Gastroesophageal sphincter (tissue), 4 donors: ENCODE data around the gene TENM3. TPM values are rescaled to one million over a fixed set of nuclear protein-coding genes. Genes with fewer than 3 reads are reported as not detected.

Experiments used
- ATAC-seq: fragments of 150-250 bp; one replicate; pipeline ENCODE4 v1.9.1; 2016; ENCODE audit warnings: mild to moderate bottlenecking, moderate library complexity
- H3K27ac ChIP-seq, 4 donors: fragments of 200-600 bp; sonication (generic) in 3 of 4; 1 replicate in 3 of 4; 2 replicates in 1 of 4; pipeline ENCODE4 v1.5.1; 2016 to 2019
- H3K27me3 ChIP-seq: fragments of 200-600 bp; sonication (generic); one replicate; pipeline ENCODE4 v1.5.1; 2019
- H3K36me3 ChIP-seq, 2 donors: fragments of 200-600 bp; sonication (generic); one replicate each; pipeline ENCODE4 v1.5.1; 2019; ENCODE audit warnings: control low read depth in 1 of 2
- H3K4me1 ChIP-seq, 3 donors: fragments of 200-600 bp; sonication (generic); 1 replicate in 2 of 3; 2 replicates in 1 of 3; pipeline ENCODE4 v1.5.1; 2016 to 2019; ENCODE audit warnings: control low read depth in 2 of 3
- H3K4me3 ChIP-seq, 2 donors: fragments of 200-600 bp; sonication (generic); one replicate each; pipeline ENCODE4 v1.5.1; 2019; ENCODE audit warnings: mild to moderate bottlenecking in 1 of 2, moderate library complexity in 1 of 2
- H3K9me3 ChIP-seq, 3 donors: fragments of 200-600 bp; sonication (generic); one replicate each; pipeline ENCODE4 v1.5.1; 2017 to 2019; ENCODE audit warnings: control low read depth in 2 of 3
- EP300 ChIP-seq: sonication (generic); formaldehyde crosslinking; IDR thresholded peaks from one replicate; pipeline ENCODE4 v1.6.1; 2017; ENCODE audit warnings: antibody characterized with exemption, mild to moderate bottlenecking
- POLR2A ChIP-seq, 2 donors: fragments of 450-650 bp; IDR thresholded peaks; one replicate each; pipeline ENCODE4 v1.6.1; 2017; ENCODE audit warnings: antibody characterized with exemption in 2 of 2, mild to moderate bottlenecking in 2 of 2, moderate library complexity in 1 of 2
- POLR2AphosphoS5 ChIP-seq: sonication (generic); formaldehyde crosslinking; IDR thresholded peaks from one replicate; pipeline ENCODE4 v1.6.1; 2017; ENCODE audit warnings: antibody characterized with exemption
- WGBS, 2 donors: methylation state at CpG; one replicate each; pipeline ENCODE4 v1.1.5; 2018; ENCODE audit warnings: low coverage in 1 of 2; 5-methylcytosine and 5-hydroxymethylcytosine counted together
- total RNA-seq, 4 donors: library from RNA; depleted of rRNA; stranded (reverse); fragments of >200 nt; gene quantifications; one replicate each; pipeline ENCODE4 v1.1.0, GENCODE V29; 2016
- TF ChIP-seq, protein P1 (sequence below), 4 experiments: fragments of 200-600 bp in 2 of 4; fragments of 450-650 bp in 2 of 4; sonication (generic) in 1 of 4; IDR thresholded peaks; one replicate each; pipeline ENCODE4 v1.5.1; 2017 to 2019; ENCODE audit warnings: antibody characterized with exemption in 4 of 4, mild to moderate bottlenecking in 2 of 4, moderate library complexity in 2 of 4

Gene TENM3
- total RNA-seq, 4 donors from 2014 or later = 8.2 to 39.9 (median 15.8) TPM

DNA sequence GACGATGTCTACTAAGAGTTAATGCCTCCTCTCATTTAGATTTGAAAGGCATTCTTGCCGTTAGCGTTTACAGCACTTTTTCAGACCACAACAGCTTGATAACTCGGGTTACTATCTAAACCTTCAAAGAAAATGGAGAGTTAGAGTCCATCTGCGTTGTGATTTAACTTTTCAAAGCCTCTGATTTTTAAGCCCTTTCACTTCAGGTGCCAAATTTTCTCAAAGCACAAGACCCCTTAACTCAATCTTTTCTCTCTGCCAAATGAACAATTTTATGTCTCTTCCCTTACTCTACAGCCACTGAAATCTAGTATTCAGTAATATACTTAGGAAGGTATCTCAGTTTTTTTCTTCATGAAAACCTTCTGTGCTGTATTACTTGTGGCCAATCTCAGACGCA is 310.5 kb downstream of the TENM3 start:
- WGBS, 2 donors = 22 to 42% methylated on average over 6 of the region's 6 CpGs
- TF ChIP-seq, protein P1, sequence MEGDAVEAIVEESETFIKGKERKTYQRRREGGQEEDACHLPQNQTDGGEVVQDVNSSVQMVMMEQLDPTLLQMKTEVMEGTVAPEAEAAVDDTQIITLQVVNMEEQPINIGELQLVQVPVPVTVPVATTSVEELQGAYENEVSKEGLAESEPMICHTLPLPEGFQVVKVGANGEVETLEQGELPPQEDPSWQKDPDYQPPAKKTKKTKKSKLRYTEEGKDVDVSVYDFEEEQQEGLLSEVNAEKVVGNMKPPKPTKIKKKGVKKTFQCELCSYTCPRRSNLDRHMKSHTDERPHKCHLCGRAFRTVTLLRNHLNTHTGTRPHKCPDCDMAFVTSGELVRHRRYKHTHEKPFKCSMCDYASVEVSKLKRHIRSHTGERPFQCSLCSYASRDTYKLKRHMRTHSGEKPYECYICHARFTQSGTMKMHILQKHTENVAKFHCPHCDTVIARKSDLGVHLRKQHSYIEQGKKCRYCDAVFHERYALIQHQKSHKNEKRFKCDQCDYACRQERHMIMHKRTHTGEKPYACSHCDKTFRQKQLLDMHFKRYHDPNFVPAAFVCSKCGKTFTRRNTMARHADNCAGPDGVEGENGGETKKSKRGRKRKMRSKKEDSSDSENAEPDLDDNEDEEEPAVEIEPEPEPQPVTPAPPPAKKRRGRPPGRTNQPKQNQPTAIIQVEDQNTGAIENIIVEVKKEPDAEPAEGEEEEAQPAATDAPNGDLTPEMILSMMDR (IDR thresholded peaks at IDR 0.05) = no peak
- TF ChIP-seq POLR2A (IDR thresholded peaks at IDR 0.05) (no peak), POLR2AphosphoS5 (no peak), EP300 (no peak)
- H3K4me3 ChIP-seq = peak overlapping the region in 1 of 2 donors; percentile 26
- ATAC-seq = no peak
- H3K27me3 ChIP-seq = no peaks in the 10 kb centered on the region
- no peaks in the 10 kb centered on the region for H3K36me3 ChIP-seq
- no peaks in the 10 kb centered on the region for H3K9me3 ChIP-seq
- H3K27ac ChIP-seq = peak overlapping the region in 2 of 4 donors; percentile 1 to 14
- H3K4me1 ChIP-seq = no peaks in the 10 kb centered on the region

DNA sequence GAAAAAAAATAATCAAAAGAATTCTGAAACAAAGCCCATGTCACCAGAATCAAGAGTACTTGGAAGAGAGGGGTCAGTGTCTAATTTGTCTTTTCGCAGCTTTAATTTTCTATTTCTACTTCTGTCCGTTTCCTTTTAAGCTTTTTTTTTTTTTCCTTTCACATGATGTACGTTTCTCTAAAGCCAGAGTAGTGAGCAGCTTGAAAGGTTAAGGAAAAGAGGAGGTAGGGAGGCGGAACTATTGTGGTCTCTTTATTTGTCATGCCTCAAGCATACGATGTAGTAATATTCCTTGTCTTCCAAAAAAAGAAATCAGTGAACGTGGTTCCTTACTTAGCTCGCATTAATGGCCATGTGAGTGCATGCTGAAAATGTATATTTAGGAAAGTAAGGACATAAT is 311.5 kb downstream of the TENM3 start:
- WGBS, 2 donors = 27 to 44% methylated on average over 7 of the region's 7 CpGs
- no peaks in the 10 kb centered on the region for H3K27me3 ChIP-seq
- H3K4me3 ChIP-seq = peak overlapping the region; percentile 3 to 26
- H3K27ac ChIP-seq = peak overlapping the region in 1 of 4 donors; percentile 14
- H3K9me3 ChIP-seq = no peaks in the 10 kb centered on the region
- H3K36me3 ChIP-seq = no peaks in the 10 kb centered on the region
- no peaks in the 10 kb centered on the region for H3K4me1 ChIP-seq
- ATAC-seq = no peak
- TF ChIP-seq POLR2A (IDR thresholded peaks at IDR 0.05) (no peak), EP300 (no peak), POLR2AphosphoS5 (no peak)
- TF ChIP-seq, protein P1 (IDR thresholded peaks at IDR 0.05) = no peak

DNA sequence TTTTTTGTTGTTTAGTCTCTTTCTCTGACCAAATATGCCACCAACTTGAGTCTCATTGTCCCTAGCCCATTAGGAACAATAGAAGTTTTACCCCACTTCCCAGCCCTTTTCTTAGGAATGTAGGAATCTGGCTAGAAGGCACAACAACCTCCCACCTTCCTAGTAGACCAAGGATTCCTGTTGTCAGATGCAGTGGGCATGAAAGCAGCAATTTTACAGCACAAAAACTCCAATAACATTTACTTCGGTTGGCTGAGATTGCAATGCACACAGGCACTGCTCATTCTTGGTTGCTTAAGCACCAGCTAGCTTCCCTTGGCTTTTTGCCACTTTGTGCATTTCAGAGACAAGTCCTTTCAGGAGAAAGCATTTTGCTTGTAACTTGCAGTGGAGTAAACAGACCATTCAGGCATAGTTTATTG is 312.8 kb downstream of the TENM3 start:
- Histone ChIP-seq H3K4me1 (no peaks in the 10 kb centered on the region), H3K9me3 (no peaks in the 10 kb centered on the region), H3K36me3 (no peaks in the 10 kb centered on the region), H3K4me3 (no peak overlapping the region), H3K27me3 (no peaks in the 10 kb centered on the region), H3K27ac (peak overlapping the region in 1 of 4 donors; percentile 16)
- peak; percentile 3 for TF ChIP-seq POLR2AphosphoS5
- TF ChIP-seq EP300 = no peak
- ATAC-seq = no peak
- WGBS, 2 donors = 43 to 67% methylated on average over 1 of the region's 1 CpG

DNA sequence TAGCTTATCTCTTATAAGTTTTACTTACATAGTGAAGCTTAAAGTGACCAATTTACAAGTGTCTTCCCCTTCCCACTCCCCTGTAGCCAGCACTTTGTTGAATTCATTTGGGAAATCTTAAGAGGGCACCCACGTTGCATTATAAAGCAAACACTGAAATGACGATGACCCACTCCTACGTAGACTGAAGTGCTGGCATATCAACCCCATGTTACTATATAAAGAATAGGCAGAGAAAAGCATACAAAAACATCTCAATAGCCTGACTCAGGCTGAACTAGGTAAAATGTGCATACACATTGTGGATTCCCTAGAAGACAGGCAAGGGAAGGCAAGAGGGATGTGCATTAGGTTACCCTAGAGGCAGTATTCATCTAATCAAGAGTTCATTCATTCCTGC is 313.4 kb downstream of the TENM3 start:
- no peaks in the 10 kb centered on the region for H3K9me3 ChIP-seq
- H3K27ac ChIP-seq = peak overlapping the region in 1 of 4 donors; percentile 16
- no peaks in the 10 kb centered on the region for H3K36me3 ChIP-seq
- TF ChIP-seq POLR2AphosphoS5 (no peak), EP300 (no peak), POLR2A (IDR thresholded peaks at IDR 0.05) (no peak)
- TF ChIP-seq, protein P1 (IDR thresholded peaks at IDR 0.05) = no peak
- no peaks in the 10 kb centered on the region for H3K4me1 ChIP-seq
- WGBS, 2 donors = 33 to 69% methylated on average over 3 of the region's 3 CpGs
- H3K27me3 ChIP-seq = no peaks in the 10 kb centered on the region
- H3K4me3 ChIP-seq = no peak overlapping the region
- no peak for ATAC-seq

DNA sequence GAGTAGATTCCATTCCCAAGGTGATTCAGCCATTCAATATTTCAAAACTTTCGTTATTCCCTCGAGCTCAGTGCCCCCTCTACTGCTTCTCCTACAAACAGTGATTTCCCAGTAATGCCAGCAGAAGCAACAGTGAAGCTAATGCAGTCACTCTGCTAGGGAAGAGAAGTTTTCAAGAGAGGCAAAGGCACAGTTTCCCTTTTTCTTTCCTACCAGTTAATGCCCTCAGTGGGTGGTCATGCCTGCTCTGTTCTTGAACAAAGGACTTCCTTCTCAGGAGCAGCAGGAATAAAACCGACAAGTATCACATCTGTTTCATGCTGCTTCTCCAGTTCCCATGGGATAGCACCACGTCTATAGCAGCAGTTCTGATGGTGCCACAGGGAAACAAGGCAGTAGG is 317.2 kb downstream of the TENM3 start:
- 49 to 54% methylated on average over 4 of the region's 4 CpGs for WGBS, 2 donors
- no peak for ATAC-seq
- TF ChIP-seq POLR2AphosphoS5 (no peak), EP300 (no peak), POLR2A (IDR thresholded peaks at IDR 0.05) (no peak)
- TF ChIP-seq, protein P1 (IDR thresholded peaks at IDR 0.05) = no peak
- Histone ChIP-seq H3K4me3 (no peak overlapping the region), H3K9me3 (no peaks in the 10 kb centered on the region), H3K27ac (no peak overlapping the region), H3K36me3 (no peaks in the 10 kb centered on the region), H3K27me3 (no peaks in the 10 kb centered on the region), H3K4me1 (no peaks in the 10 kb centered on the region)
